ENCODE results near the gene SERPINB1. TPM values are rescaled to one million over a fixed set of nuclear protein-coding genes. Genes with fewer than 3 reads are reported as not detected.

Gene SERPINB1
- total and polyA plus RNA-seq, 9 donors, result 13.5 to 57.0 (median 27.7) TPM

GRCh38 chr6:2812695-2813094, 29.0 kb downstream of the SERPINB1 start:
- no peaks in the 10 kb centered on the region for H3K36me3 ChIP-seq
- no peak for TF ChIP-seq EP300 (IDR thresholded peaks at IDR 0.05)
- no peak for TF ChIP-seq POLR2A (IDR thresholded peaks at IDR 0.05)
- no peak for TF ChIP-seq CTCF (IDR thresholded peaks at IDR 0.05)
- WGBS, 3 donors, result 82 to 99% (median 93%) methylated on average over 3 of the region's 3 CpGs
- intact Hi-C loops (cut with DNase I), result no loop called here
- H3K4me1 ChIP-seq (ENCODE audit: insufficient read depth), result no peaks in the 10 kb centered on the region
- H3K9me3 ChIP-seq, result no peaks in the 10 kb centered on the region
- no peak overlapping the region for H3K4me3 ChIP-seq
- H3K27me3 ChIP-seq, result no peaks in the 10 kb centered on the region
- DNase-seq, result no peak
- no peak overlapping the region for H3K27ac ChIP-seq

GRCh38 chr6:2810092-2810671, 31.5 kb downstream of the SERPINB1 start:
- no peak for DNase-seq
- H3K9me3 ChIP-seq, result no peaks in the 10 kb centered on the region
- intact Hi-C loops (cut with DNase I), result no loop called here
- no peak overlapping the region for H3K27ac ChIP-seq
- TF ChIP-seq CTCF (IDR thresholded peaks at IDR 0.05) (no peak), EP300 (IDR thresholded peaks at IDR 0.05) (no peak), POLR2A (IDR thresholded peaks at IDR 0.05) (no peak)
- no peaks in the 10 kb centered on the region for H3K36me3 ChIP-seq
- no peaks in the 10 kb centered on the region for H3K27me3 ChIP-seq
- H3K4me3 ChIP-seq, result no peak overlapping the region
- 88 to 94% (median 91%) methylated on average over 9 of the region's 9 CpGs for WGBS, 3 donors
- no peaks in the 10 kb centered on the region for H3K4me1 ChIP-seq (ENCODE audit: insufficient read depth)

- intact Hi-C loops (cut with DNase I), result no loop called here
- WGBS, 3 donors, result 72 to 84% (median 75%) methylated on average over 2 of the region's 2 CpGs
- H3K27ac ChIP-seq, result no peak overlapping the region
- H3K4me1 ChIP-seq (ENCODE audit: insufficient read depth), result no peaks in the 10 kb centered on the region
- H3K36me3 ChIP-seq, result no peaks in the 10 kb centered on the region
- no peaks in the 10 kb centered on the region for H3K27me3 ChIP-seq
- no peak for DNase-seq
- no peak overlapping the region for H3K4me3 ChIP-seq
- H3K9me3 ChIP-seq, result no peaks in the 10 kb centered on the region
- TF ChIP-seq POLR2A (IDR thresholded peaks at IDR 0.05), result no peak
- TF ChIP-seq EP300 (IDR thresholded peaks at IDR 0.05), result no peak
- TF ChIP-seq CTCF (IDR thresholded peaks at IDR 0.05), result no peak
These were observed 32.6 kb downstream of the SERPINB1 start for GRCh38 chr6:2809015-2809414.

GRCh38 chr6:2807342-2808090, 34.1 kb downstream of the SERPINB1 start:
- Histone ChIP-seq H3K27ac (no peak overlapping the region), H3K9me3 (no peaks in the 10 kb centered on the region), H3K4me1 (ENCODE audit: insufficient read depth) (no peaks in the 10 kb centered on the region), H3K36me3 (no peaks in the 10 kb centered on the region), H3K27me3 (no peaks in the 10 kb centered on the region), H3K4me3 (no peak overlapping the region)
- DNase-seq, result no peak
- intact Hi-C loops (cut with DNase I), result no loop called here
- 54 to 69% (median 64%) methylated on average over 9 of the region's 9 CpGs for WGBS, 3 donors
- TF ChIP-seq POLR2A (IDR thresholded peaks at IDR 0.05), result no peak
- TF ChIP-seq CTCF (IDR thresholded peaks at IDR 0.05), result no peak
- TF ChIP-seq EP300 (IDR thresholded peaks at IDR 0.05), result no peak
